IMR-90 (cell line): Measurements from ENCODE around the gene TFCP2.

ENCODE experiments used
- CEBPB ChIP-seq: IDR thresholded peaks from 2 replicates; pipeline ENCODE4 v1.6.1; 2012; ENCODE audit warnings: low read depth, low read length, improper control_type of control experiment
- POLR2A ChIP-seq: IDR thresholded peaks from 2 replicates; pipeline ENCODE4 v1.6.1; 2012; ENCODE audit warnings: mild to moderate bottlenecking, low read depth, low read length
- RFX5 ChIP-seq: IDR thresholded peaks from 2 replicates; pipeline ENCODE4 v1.8.0; 2012; ENCODE audit warnings: low read depth, mild to moderate bottlenecking, low read length, moderate library complexity
- TF ChIP-seq, protein P1 (sequence below): conservative IDR thresholded peaks from 2 replicates; pipeline ENCODE4 v1.5.1; 2012; ENCODE audit warnings: mild to moderate bottlenecking, low read depth, low read length, improper control_type of control experiment

DNA sequence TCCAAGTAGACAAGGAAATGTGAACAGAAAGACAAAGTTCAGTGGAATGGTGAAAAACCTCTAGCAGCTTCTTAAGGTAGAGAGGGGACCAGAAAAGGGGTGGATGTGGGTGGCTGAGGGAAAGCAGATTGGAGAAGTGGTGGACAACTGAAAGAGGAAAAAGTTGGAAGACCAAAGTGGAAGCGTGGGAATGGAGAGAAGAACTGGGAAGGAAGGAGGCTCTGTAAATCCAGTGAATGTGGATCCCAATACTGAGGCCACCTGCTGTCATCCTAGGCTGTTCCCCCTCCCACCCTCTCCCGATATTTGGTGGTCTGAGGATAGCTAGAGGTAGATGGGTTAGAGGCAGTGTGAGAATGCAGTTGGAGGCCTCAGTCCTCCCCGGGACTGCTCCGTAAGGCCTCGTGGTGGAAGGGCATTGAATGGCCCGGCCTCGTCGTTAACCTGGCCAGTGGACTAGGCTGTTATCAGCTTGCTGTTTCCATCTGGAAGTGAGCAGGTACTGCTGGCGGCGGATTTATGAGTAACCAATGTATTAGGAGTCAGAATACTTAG is 45.7 kb upstream of the TFCP2 start:
- TF ChIP-seq RFX5 = no peak
- no peak for TF ChIP-seq POLR2A
- TF ChIP-seq, protein P1, sequence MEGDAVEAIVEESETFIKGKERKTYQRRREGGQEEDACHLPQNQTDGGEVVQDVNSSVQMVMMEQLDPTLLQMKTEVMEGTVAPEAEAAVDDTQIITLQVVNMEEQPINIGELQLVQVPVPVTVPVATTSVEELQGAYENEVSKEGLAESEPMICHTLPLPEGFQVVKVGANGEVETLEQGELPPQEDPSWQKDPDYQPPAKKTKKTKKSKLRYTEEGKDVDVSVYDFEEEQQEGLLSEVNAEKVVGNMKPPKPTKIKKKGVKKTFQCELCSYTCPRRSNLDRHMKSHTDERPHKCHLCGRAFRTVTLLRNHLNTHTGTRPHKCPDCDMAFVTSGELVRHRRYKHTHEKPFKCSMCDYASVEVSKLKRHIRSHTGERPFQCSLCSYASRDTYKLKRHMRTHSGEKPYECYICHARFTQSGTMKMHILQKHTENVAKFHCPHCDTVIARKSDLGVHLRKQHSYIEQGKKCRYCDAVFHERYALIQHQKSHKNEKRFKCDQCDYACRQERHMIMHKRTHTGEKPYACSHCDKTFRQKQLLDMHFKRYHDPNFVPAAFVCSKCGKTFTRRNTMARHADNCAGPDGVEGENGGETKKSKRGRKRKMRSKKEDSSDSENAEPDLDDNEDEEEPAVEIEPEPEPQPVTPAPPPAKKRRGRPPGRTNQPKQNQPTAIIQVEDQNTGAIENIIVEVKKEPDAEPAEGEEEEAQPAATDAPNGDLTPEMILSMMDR = no peak
- no peak for TF ChIP-seq CEBPB
